HFFc6 (cell line): ENCODE data around the gene ADAD2. TPM values are rescaled to one million over a fixed set of nuclear protein-coding genes. Genes with fewer than 3 reads are reported as not detected.
A peak's percentile ranks its signal among the peaks of the same experiment; 100 is the strongest.

Experiments used
- DNase-seq: peaks from one replicate; pipeline ENCODE4 v3.0.0-alpha.2; 2018
- H3K27ac Mint-ChIP-seq: 2 replicates; pipeline ENCODE4 v1.8.0; 2020; ENCODE audit warnings: mild to moderate bottlenecking, mixed read lengths
- H3K27me3 Mint-ChIP-seq: 2 replicates; pipeline ENCODE4 v1.8.0; 2021; ENCODE audit warnings: mild to moderate bottlenecking, moderate library complexity, mixed read lengths; ENCODE audit not compliant: insufficient read depth
- H3K36me3 Mint-ChIP-seq: 2 replicates; pipeline ENCODE4 v1.8.0; 2021; ENCODE audit warnings: low read depth, mixed read lengths
- H3K4me1 Mint-ChIP-seq: 2 replicates; pipeline ENCODE4 v1.8.0; 2020; ENCODE audit warnings: low read depth, mixed read lengths
- H3K4me3 Mint-ChIP-seq: 2 replicates; pipeline ENCODE4 v1.8.0; 2020; ENCODE audit warnings: mild to moderate bottlenecking, moderate library complexity, mixed read lengths
- H3K9me3 Mint-ChIP-seq: 2 replicates; pipeline ENCODE4 v1.8.0; 2020; ENCODE audit warnings: mild to moderate bottlenecking, mixed read lengths
- CTCF ChIP-seq: fragments of 200-600 bp; sonication (generic); IDR thresholded peaks from 2 replicates; pipeline ENCODE4 v1.5.0; 2021; ENCODE audit warnings: antibody characterized with exemption, mild to moderate bottlenecking
- total RNA-seq, 6 experiments: library from RNA; stranded (reverse); fragmentation: NEBNext Ultra II Directional; extraction: Animal tissue kit (Norgen Biotek cat#: 25700); gene quantifications; 2 replicates in 1 of 6; 3 replicates in 5 of 6; pipeline ENCODE4 v1.2.3, GENCODE V29; 2021

Gene ADAD2
- total RNA-seq, 6 experiments from 2014 or later, result not detected

- H3K27ac Mint-ChIP-seq, result no peak overlapping the region
- H3K9me3 Mint-ChIP-seq, result no peaks in the 10 kb centered on the region
- no peak for TF ChIP-seq CTCF
- H3K36me3 Mint-ChIP-seq, result peaks cover 15% of the 10 kb centered on the region; the same call in 1 of the 2 replicates
- H3K4me3 Mint-ChIP-seq, result peak overlapping the region; percentile 94
- H3K4me1 Mint-ChIP-seq, result peaks cover 11% of the 10 kb centered on the region
- DNase-seq, result no peak
- H3K27me3 Mint-ChIP-seq, result no peaks in the 10 kb centered on the region
Observed at GRCh38 chr16:84184775-84185174, 6.2 kb upstream of the ADAD2 start.

GRCh38 chr16:84186685-84187437 lies 4.1 kb upstream of the ADAD2 start, which contains the start of gene TAF1C:
TSS of gene TAF1C (minus strand) at chr16:84187057. CDS start at chr16:84184988, 2,069 bp downstream.
- H3K27ac Mint-ChIP-seq, result peak within 1 kb of the TSS; percentile 76
- H3K36me3 Mint-ChIP-seq, result peaks cover 15% of the 10 kb centered on the region; the same call in 1 of the 2 replicates
- H3K4me3 Mint-ChIP-seq, result peak within 1 kb of the TSS; percentile 94
- no peaks in the 10 kb centered on the region for H3K27me3 Mint-ChIP-seq
- TF ChIP-seq CTCF, result peak; percentile 93
- DNase-seq, result peak; percentile 72
- H3K4me1 Mint-ChIP-seq, result peaks cover 11% of the 10 kb centered on the region
- no peaks in the 10 kb centered on the region for H3K9me3 Mint-ChIP-seq

GRCh38 chr16:84191466-84191865 lies 509 bp downstream of the ADAD2 start:
- Mint-ChIP-seq H3K27ac (no peak overlapping the region), H3K36me3 (no peaks in the 10 kb centered on the region), H3K9me3 (no peaks in the 10 kb centered on the region), H3K4me1 (no peaks in the 10 kb centered on the region), H3K27me3 (peaks cover 19% of the 10 kb centered on the region), H3K4me3 (no peak overlapping the region)
- no peak for DNase-seq
- no peak for TF ChIP-seq CTCF

GRCh38 chr16:84193480-84193879 lies 2.5 kb downstream of the ADAD2 start:
- Mint-ChIP-seq H3K27me3 (peaks cover 22% of the 10 kb centered on the region), H3K9me3 (no peaks in the 10 kb centered on the region), H3K36me3 (no peaks in the 10 kb centered on the region), H3K4me3 (no peak overlapping the region), H3K4me1 (peaks cover 3% of the 10 kb centered on the region; the same call in 1 of the 2 replicates), H3K27ac (no peak overlapping the region)
- no peak for DNase-seq
- TF ChIP-seq CTCF, result no peak

GRCh38 chr16:84194018-84194417 lies 3.1 kb downstream of the ADAD2 start:
- Mint-ChIP-seq H3K4me1 (peaks cover 6% of the 10 kb centered on the region; the same call in 1 of the 2 replicates), H3K36me3 (no peaks in the 10 kb centered on the region), H3K9me3 (no peaks in the 10 kb centered on the region), H3K27ac (no peak overlapping the region), H3K27me3 (peaks cover 22% of the 10 kb centered on the region), H3K4me3 (no peak overlapping the region)
- no peak for TF ChIP-seq CTCF
- DNase-seq, result no peak
